Measurements from ENCODE around the gene TIPARP.

GRCh38 chr3:156664011-156664830 is 10.2 kb upstream of the TIPARP start:
- no peak for TF ChIP-seq CTCF (IDR thresholded peaks at IDR 0.05)
- TF ChIP-seq EP300 (IDR thresholded peaks at IDR 0.05): no peak
- TF ChIP-seq POLR2A (IDR thresholded peaks at IDR 0.05): no peak
